ENCODE results near the gene SOS1. TPM values are rescaled to one million over a fixed set of nuclear protein-coding genes. Genes with fewer than 3 reads are reported as not detected.

The SOS1 gene
- total RNA-seq, 1 donor from 2014 or later, result 8.2 TPM

DNA sequence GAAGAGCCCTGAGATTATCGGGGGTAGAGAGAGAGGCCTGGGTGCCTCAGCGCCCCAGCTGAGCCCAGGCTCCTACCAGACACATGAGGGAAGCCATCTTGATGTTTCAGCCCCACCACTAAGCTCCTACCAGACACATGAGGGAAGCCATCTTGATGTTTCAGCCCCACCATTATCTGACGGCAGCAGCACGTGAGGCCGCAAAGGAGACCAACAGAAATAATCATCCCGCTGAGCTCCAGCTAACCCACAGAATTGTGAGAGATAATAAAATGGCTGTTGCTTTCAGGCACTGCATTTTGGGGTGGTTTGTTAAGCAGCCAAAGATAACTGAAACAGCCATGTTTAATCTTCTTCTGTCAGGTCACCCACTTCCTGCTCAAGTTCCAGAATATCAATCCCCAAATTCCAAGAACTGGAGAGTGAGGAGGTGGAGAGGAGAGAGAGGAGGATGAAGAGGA, 29.3 kb upstream of the SOS1 start:
- Histone ChIP-seq H3K4me3 (ENCODE audit: low read depth, low read length) (no peak overlapping the region), H3K36me3 (ENCODE audit: control insufficient read depth, insufficient read depth, low read length) (no peaks in the 10 kb centered on the region), H3K27me3 (ENCODE audit: control insufficient read depth, insufficient read depth, low read length) (no peaks in the 10 kb centered on the region)
- no peak for DNase-seq (ENCODE audit: low read depth)
- no peak for FAIRE-seq
- TF ChIP-seq, protein P1, sequence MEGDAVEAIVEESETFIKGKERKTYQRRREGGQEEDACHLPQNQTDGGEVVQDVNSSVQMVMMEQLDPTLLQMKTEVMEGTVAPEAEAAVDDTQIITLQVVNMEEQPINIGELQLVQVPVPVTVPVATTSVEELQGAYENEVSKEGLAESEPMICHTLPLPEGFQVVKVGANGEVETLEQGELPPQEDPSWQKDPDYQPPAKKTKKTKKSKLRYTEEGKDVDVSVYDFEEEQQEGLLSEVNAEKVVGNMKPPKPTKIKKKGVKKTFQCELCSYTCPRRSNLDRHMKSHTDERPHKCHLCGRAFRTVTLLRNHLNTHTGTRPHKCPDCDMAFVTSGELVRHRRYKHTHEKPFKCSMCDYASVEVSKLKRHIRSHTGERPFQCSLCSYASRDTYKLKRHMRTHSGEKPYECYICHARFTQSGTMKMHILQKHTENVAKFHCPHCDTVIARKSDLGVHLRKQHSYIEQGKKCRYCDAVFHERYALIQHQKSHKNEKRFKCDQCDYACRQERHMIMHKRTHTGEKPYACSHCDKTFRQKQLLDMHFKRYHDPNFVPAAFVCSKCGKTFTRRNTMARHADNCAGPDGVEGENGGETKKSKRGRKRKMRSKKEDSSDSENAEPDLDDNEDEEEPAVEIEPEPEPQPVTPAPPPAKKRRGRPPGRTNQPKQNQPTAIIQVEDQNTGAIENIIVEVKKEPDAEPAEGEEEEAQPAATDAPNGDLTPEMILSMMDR (IDR thresholded peaks at IDR 0.05; ENCODE audit: insufficient read depth, low read length, severe bottlenecking), result no peak

DNA sequence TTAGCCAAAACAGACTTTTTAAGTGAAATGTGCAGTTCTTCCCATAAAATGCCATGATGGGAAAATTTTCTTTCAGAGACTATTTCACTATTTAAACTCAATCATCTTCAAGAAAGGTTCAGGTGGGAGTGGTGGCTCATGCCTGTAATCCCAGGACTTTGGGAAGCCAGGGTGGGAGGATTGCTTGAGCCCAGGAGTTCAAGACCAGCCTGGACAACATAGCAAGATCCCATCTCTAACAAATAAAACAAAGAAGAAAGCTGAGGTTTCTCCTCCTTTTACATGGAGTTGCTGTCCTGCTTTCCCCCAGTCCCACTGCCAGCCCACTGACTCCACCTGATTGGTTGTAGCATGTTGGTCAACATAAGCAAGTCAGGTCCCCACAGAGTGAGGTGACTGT, 25.8 kb upstream of the SOS1 start:
- Histone ChIP-seq H3K27me3 (ENCODE audit: control insufficient read depth, insufficient read depth, low read length) (no peaks in the 10 kb centered on the region), H3K36me3 (ENCODE audit: control insufficient read depth, insufficient read depth, low read length) (no peaks in the 10 kb centered on the region), H3K4me3 (ENCODE audit: low read depth, low read length) (no peak overlapping the region)
- DNase-seq (ENCODE audit: low read depth), result no peak
- no peak for FAIRE-seq
- TF ChIP-seq, protein P1 (IDR thresholded peaks at IDR 0.05; ENCODE audit: insufficient read depth, low read length, severe bottlenecking), result no peak

DNA sequence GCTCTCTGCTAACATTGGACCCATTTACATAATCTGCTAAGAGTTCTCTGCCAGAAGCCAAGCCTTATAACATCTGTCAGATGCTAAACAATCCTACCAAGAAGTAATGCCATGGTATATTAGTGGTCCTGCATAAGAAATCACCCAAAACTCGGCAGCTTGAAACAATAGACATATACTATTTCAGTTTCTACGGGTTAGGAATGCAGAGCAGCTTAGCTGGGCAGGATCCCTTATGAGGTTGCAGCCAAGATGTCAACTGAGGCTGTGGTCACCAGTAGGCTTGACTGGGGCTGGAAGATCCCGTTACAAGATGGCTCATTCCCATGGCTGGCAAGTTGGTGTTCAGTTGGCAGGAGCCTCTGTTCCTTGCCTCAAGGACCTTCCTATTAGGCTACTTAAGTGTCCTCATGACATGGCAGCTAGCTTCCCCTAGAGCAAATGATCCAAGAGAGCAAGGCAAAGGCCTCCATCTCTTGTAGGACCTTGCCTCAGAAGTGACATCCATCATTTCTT, 25.1 kb upstream of the SOS1 start:
- Histone ChIP-seq H3K4me3 (ENCODE audit: low read depth, low read length) (no peak overlapping the region), H3K27me3 (ENCODE audit: control insufficient read depth, insufficient read depth, low read length) (no peaks in the 10 kb centered on the region), H3K36me3 (ENCODE audit: control insufficient read depth, insufficient read depth, low read length) (no peaks in the 10 kb centered on the region)
- FAIRE-seq, result no peak
- DNase-seq (ENCODE audit: low read depth), result no peak
- TF ChIP-seq, protein P1 (IDR thresholded peaks at IDR 0.05; ENCODE audit: insufficient read depth, low read length, severe bottlenecking), result no peak

DNA sequence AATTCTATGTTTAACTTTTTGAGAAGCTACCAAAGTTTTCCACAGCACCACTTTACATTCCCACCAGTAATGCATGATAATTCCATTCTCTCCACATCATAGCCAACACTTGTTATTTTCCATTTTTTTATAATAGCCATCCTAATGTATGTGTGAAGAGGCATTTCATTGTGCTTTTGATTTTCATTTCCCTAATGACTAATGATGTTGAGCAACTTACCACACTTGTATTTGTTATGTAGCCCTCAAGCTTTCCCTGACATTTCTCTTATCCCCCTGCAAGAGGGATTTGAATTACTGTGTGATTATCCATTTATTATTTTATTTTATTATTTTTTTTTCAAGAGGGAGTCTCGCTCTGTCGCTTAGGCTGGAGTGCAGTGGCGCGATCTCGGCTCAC, 23.6 kb upstream of the SOS1 start:
- Histone ChIP-seq H3K36me3 (ENCODE audit: control insufficient read depth, insufficient read depth, low read length) (no peaks in the 10 kb centered on the region), H3K27me3 (ENCODE audit: control insufficient read depth, insufficient read depth, low read length) (no peaks in the 10 kb centered on the region), H3K4me3 (ENCODE audit: low read depth, low read length) (no peak overlapping the region)
- peak; percentile 62 for DNase-seq (ENCODE audit: low read depth)
- no peak for FAIRE-seq
- TF ChIP-seq, protein P1 (IDR thresholded peaks at IDR 0.05; ENCODE audit: insufficient read depth, low read length, severe bottlenecking), result no peak

DNA sequence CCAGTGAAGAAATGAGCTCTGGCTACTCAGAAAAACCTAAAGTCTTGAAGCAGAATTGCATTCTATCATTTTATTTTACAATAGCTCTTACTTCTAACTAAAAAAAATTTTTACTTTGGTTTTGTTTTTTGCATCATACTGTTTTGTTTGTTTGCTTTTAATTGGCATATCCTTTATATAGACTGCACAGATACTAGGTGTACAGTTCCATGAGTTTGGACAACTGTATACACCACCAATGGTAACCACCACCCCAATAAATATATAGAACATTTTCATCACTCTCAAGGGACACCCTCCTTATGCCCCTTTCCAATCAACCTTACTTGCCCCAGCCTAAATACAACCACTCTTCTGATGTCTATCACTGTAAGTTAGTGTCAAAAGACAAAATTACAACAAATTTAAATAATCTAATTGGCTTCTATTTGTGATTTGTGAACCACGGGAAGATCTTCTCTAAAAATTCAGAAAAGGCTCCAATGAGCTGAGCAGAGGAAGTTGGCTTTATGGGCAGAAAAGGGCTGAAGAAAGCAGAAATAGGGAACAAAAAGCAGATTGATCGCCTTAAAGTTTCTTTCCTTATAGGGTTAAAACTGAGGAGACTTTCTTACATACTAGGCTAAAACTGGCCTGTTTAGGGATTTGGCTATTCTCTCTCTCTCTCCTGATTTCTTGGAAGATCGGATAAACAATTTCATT, 22.2 kb upstream of the SOS1 start:
- FAIRE-seq, result no peak
- H3K4me3 ChIP-seq (ENCODE audit: low read depth, low read length), result no peak overlapping the region
- TF ChIP-seq, protein P1 (IDR thresholded peaks at IDR 0.05; ENCODE audit: insufficient read depth, low read length, severe bottlenecking), result no peak

More for the DNA sequence above, 22.2 kb upstream of the SOS1 start:
- no peak for DNase-seq (ENCODE audit: low read depth)
- no peaks in the 10 kb centered on the region for H3K27me3 ChIP-seq (ENCODE audit: control insufficient read depth, insufficient read depth, low read length)
- no peaks in the 10 kb centered on the region for H3K36me3 ChIP-seq (ENCODE audit: control insufficient read depth, insufficient read depth, low read length)
